Measurements from ENCODE around the gene WNT3. TPM values are rescaled to one million over a fixed set of nuclear protein-coding genes. Genes with fewer than 3 reads are reported as not detected.

WNT3 gene
- total RNA-seq, 1 experiment from 2014 or later = 5.5 TPM

- TF ChIP-seq, protein P1, sequence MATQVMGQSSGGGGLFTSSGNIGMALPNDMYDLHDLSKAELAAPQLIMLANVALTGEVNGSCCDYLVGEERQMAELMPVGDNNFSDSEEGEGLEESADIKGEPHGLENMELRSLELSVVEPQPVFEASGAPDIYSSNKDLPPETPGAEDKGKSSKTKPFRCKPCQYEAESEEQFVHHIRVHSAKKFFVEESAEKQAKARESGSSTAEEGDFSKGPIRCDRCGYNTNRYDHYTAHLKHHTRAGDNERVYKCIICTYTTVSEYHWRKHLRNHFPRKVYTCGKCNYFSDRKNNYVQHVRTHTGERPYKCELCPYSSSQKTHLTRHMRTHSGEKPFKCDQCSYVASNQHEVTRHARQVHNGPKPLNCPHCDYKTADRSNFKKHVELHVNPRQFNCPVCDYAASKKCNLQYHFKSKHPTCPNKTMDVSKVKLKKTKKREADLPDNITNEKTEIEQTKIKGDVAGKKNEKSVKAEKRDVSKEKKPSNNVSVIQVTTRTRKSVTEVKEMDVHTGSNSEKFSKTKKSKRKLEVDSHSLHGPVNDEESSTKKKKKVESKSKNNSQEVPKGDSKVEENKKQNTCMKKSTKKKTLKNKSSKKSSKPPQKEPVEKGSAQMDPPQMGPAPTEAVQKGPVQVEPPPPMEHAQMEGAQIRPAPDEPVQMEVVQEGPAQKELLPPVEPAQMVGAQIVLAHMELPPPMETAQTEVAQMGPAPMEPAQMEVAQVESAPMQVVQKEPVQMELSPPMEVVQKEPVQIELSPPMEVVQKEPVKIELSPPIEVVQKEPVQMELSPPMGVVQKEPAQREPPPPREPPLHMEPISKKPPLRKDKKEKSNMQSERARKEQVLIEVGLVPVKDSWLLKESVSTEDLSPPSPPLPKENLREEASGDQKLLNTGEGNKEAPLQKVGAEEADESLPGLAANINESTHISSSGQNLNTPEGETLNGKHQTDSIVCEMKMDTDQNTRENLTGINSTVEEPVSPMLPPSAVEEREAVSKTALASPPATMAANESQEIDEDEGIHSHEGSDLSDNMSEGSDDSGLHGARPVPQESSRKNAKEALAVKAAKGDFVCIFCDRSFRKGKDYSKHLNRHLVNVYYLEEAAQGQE (IDR thresholded peaks at IDR 0.05; ENCODE audit: low read depth) = no peak
Measured at GRCh38 chr17:46817151-46817900, 1.2 kb downstream of the WNT3 start (continued).

DNA sequence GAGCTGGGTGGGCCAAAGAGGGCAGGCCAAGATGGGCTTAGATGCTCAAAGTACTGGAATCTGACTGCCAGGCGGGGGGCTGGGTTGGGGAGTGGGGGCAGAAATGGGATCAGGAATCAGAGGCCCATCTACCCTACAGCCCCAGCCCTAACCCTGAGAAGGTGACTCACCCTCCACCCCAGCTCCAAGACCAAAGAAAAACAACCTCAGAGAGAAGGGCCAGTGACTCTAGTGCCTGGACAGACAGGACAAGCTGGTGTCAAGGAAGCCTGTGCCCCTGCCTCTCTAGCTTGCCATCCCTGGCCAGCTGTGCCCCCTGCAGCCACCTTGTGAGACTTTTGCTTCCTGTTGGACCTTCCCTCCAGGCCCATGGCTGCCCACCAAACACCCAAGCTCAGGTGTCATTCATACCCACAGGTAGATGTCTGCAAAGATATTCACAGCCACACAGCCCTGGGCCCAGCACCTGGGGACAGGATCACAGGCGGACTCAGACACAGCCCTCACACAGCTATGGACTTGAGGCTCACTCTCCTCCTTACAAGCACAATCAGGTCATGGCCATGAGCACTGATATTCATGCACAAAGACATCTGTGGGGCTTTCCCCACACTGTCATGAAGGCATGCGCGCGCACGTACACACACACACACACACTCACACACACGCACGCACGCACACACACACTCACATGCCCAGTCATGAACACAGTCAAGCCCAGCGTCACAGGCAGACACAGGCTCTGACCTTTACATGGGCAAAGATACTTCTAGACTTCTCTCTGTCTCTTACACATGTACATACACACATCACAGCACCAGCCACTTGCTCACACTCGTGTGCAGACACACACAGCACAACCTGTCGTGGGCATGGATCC, 2.8 kb downstream of the WNT3 start:
- CTCF ChIA-PET = no interaction called here
- DNase-seq (ENCODE audit: low read depth, low spot score) = no peak

More for the DNA sequence above, 2.8 kb downstream of the WNT3 start:
- TF ChIP-seq ZFX (IDR thresholded peaks at IDR 0.05) (no peak), EGR1 (IDR thresholded peaks at IDR 0.05; ENCODE audit: low read depth) (no peak), ELF1 (IDR thresholded peaks at IDR 0.05; ENCODE audit: borderline replicate concordance, low read depth) (no peak), CEBPB (IDR thresholded peaks at IDR 0.05; ENCODE audit: low read depth) (no peak), ZBTB33 (IDR thresholded peaks at IDR 0.05; ENCODE audit: extremely low read depth, insufficient replicate concordance, low read length) (no peak), FOSL1 (IDR thresholded peaks at IDR 0.05; ENCODE audit: low read depth) (no peak), ZNF274 (IDR thresholded peaks at IDR 0.05; ENCODE audit: low read depth, low read length) (no peak), SRF (IDR thresholded peaks at IDR 0.05; ENCODE audit: low read depth) (no peak)
- no peak overlapping the region for H2AFZ ChIP-seq (ENCODE audit: low read depth, low read length, poor library complexity, severe bottlenecking)
- H3K4me2 ChIP-seq (ENCODE audit: low read length) = no peak overlapping the region
- H4K20me1 ChIP-seq (ENCODE audit: insufficient read depth) = no peaks in the 10 kb centered on the region
- intact Hi-C loops (cut with micrococcal nuclease) = no loop called here
- H3K4me1 ChIP-seq (ENCODE audit: control insufficient read depth in 1 of 2, insufficient read depth in 2 of 2, low read length in 2 of 2) = peaks cover 0 to 15% of the 10 kb centered on the region in 2 experiments; a peak in 2 of 4 replicates
- ChIA-PET RAD21 (ENCODE audit: low non-redundant PET in 1 of 2, low total read pairs in 2 of 2, uncharacterized antibody in 2 of 2, unreplicated experiment in 2 of 2) (no interaction called here), POLR2A (no interaction called here)
- no peaks in the 10 kb centered on the region for H3K36me3 ChIP-seq (ENCODE audit: control insufficient read depth in 1 of 2, insufficient read depth in 2 of 2, low read length in 2 of 2)
- no peak overlapping the region for H3K27ac ChIP-seq (ENCODE audit: low read depth, low read length)
- H3K27me3 ChIP-seq (ENCODE audit: insufficient read depth, low read length) = no peaks in the 10 kb centered on the region
- H3K9ac ChIP-seq (ENCODE audit: low read length) = no peak overlapping the region
- no peaks in the 10 kb centered on the region for H3K79me2 ChIP-seq (ENCODE audit: insufficient read depth, low read length)
- no peaks in the 10 kb centered on the region for H3K9me3 ChIP-seq (ENCODE audit: control insufficient read depth in 1 of 2, insufficient read depth in 1 of 2, low read depth in 1 of 2, low read length in 2 of 2)
- no peak; the same call in 1 of the 2 replicates for ATAC-seq
- H3K9me2 ChIP-seq (ENCODE audit: insufficient read depth) = no peaks in the 10 kb centered on the region
- H3K4me3 ChIP-seq (replicated peaks in 1 of 2; ENCODE audit: low read depth in 1 of 2, low read length in 2 of 2) = no peak overlapping the region
- BruUV-seq (replicated peaks) = no TSS peak

All from HCT116 (cell line).